DND-41 (cell line): ENCODE measurements around the gene TOMM40.

Experiments
- ATAC-seq: fragments of 200-7000 bp; cut with Tn5 transposase; 3 replicates; pipeline ENCODE4 v1.9.1; 2021; ENCODE audit warnings: low read depth; ENCODE audit not compliant: insufficient read depth
- DNase-seq: peaks from one replicate; pipeline ENCODE4 v3.0.0-alpha.2; 2020
- H2AFZ ChIP-seq: 2 replicates; pipeline ENCODE4 v1.6.0; 2012; ENCODE audit warnings: low read depth, low read length
- H3K27ac ChIP-seq: 2 replicates; pipeline ENCODE4 v1.5.1; 2012; ENCODE audit warnings: low read length, inconsistent platforms
- H3K27me3 ChIP-seq: fragments of 200-600 bp; sonication (generic); 2 replicates; pipeline ENCODE4 v1.6.0; 2012; ENCODE audit warnings: low read length, mild to moderate bottlenecking, inconsistent platforms; ENCODE audit not compliant: insufficient read depth, poor library complexity
- H3K36me3 ChIP-seq: 2 replicates; pipeline ENCODE4 v1.5.1; 2012; ENCODE audit warnings: low read length, inconsistent platforms; ENCODE audit not compliant: insufficient read depth
- H3K4me1 ChIP-seq: 2 replicates; pipeline ENCODE4 v1.5.1; 2012; ENCODE audit warnings: mild to moderate bottlenecking, low read length; ENCODE audit not compliant: insufficient read depth
- H3K4me2 ChIP-seq: 2 replicates; pipeline ENCODE4 v1.6.0; 2012; ENCODE audit warnings: mild to moderate bottlenecking, moderate library complexity, low read length, inconsistent platforms; ENCODE audit not compliant: insufficient read depth
- H3K4me3 ChIP-seq, 2 experiments: fragments of 200-600 bp in 1 of 2; shearing (Covaris generic) in 1 of 2; 2 replicates each; pipeline ENCODE4 v1.5.1; 2012 to 2016; ENCODE audit warnings: inconsistent platforms in 2 of 2, low read length in 2 of 2, mild to moderate bottlenecking in 2 of 2, low read depth in 1 of 2, moderate library complexity in 1 of 2
- H3K79me2 ChIP-seq: 2 replicates; pipeline ENCODE4 v1.6.0; 2012; ENCODE audit warnings: low read length, inconsistent platforms; ENCODE audit not compliant: insufficient read depth
- H3K9ac ChIP-seq: 2 replicates; pipeline ENCODE4 v1.6.0; 2012; ENCODE audit warnings: low read depth, mild to moderate bottlenecking, inconsistent platforms, low read length, moderate library complexity
- H3K9me3 ChIP-seq: 2 replicates; pipeline ENCODE4 v1.5.1; 2012; ENCODE audit warnings: low read length, moderate library complexity, mild to moderate bottlenecking, inconsistent platforms; ENCODE audit not compliant: insufficient read depth, severe bottlenecking
- H4K20me1 ChIP-seq: 2 replicates; pipeline ENCODE4 v1.6.0; 2012; ENCODE audit warnings: low read length; ENCODE audit not compliant: insufficient read depth
- EZH2 ChIP-seq: IDR thresholded peaks from 3 replicates; pipeline ENCODE4 v1.6.1; 2012; ENCODE audit warnings: borderline replicate concordance, low read depth, mild to moderate bottlenecking, moderate library complexity, low read length, inconsistent platforms; ENCODE audit not compliant: severe bottlenecking
- TF ChIP-seq, protein P1 (sequence below): IDR thresholded peaks from 2 replicates; pipeline ENCODE4 v1.5.1; 2012; ENCODE audit warnings: borderline replicate concordance, low read length, moderate library complexity, mild to moderate bottlenecking; ENCODE audit not compliant: poor library complexity, severe bottlenecking; ENCODE audit errors: extremely low read depth

TOMM40 gene

DNA sequence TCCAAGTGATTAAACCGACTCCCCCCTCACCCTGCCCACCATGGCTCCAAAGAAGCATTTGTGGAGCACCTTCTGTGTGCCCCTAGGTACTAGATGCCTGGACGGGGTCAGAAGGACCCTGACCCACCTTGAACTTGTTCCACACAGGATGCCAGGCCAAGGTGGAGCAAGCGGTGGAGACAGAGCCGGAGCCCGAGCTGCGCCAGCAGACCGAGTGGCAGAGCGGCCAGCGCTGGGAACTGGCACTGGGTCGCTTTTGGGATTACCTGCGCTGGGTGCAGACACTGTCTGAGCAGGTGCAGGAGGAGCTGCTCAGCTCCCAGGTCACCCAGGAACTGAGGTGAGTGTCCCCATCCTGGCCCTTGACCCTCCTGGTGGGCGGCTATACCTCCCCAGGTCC is 16.6 kb downstream of the TOMM40 start:
- no peaks in the 10 kb centered on the region for H3K79me2 ChIP-seq

GRCh38 chr19:44908074-44908835 is 17.2 kb downstream of the TOMM40 start:
- H3K27ac ChIP-seq, result no peak overlapping the region
- H4K20me1 ChIP-seq, result peaks cover 10% of the 10 kb centered on the region
- ATAC-seq (no peak), DNase-seq (no peak)
- H3K4me2 ChIP-seq, result no peak overlapping the region
- TF ChIP-seq, protein P1, sequence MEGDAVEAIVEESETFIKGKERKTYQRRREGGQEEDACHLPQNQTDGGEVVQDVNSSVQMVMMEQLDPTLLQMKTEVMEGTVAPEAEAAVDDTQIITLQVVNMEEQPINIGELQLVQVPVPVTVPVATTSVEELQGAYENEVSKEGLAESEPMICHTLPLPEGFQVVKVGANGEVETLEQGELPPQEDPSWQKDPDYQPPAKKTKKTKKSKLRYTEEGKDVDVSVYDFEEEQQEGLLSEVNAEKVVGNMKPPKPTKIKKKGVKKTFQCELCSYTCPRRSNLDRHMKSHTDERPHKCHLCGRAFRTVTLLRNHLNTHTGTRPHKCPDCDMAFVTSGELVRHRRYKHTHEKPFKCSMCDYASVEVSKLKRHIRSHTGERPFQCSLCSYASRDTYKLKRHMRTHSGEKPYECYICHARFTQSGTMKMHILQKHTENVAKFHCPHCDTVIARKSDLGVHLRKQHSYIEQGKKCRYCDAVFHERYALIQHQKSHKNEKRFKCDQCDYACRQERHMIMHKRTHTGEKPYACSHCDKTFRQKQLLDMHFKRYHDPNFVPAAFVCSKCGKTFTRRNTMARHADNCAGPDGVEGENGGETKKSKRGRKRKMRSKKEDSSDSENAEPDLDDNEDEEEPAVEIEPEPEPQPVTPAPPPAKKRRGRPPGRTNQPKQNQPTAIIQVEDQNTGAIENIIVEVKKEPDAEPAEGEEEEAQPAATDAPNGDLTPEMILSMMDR, result no peak
- no peak for TF ChIP-seq EZH2
- H3K9ac ChIP-seq, result no peak overlapping the region
- H3K79me2 ChIP-seq, result no peaks in the 10 kb centered on the region
- H3K4me3 ChIP-seq, result no peak overlapping the region
- H3K36me3 ChIP-seq, result peaks cover 5% of the 10 kb centered on the region; the same call in 1 of the 2 replicates
- H3K4me1 ChIP-seq, result no peaks in the 10 kb centered on the region
- no peaks in the 10 kb centered on the region for H3K27me3 ChIP-seq
- no peak overlapping the region for H2AFZ ChIP-seq
- no peaks in the 10 kb centered on the region for H3K9me3 ChIP-seq

More for the DNA sequence above, 16.6 kb downstream of the TOMM40 start:
- ATAC-seq, result no peak
- Histone ChIP-seq H3K27me3 (no peaks in the 10 kb centered on the region), H3K4me3 (no peak overlapping the region), H2AFZ (no peak overlapping the region), H3K4me2 (no peak overlapping the region), H3K36me3 (peaks cover 12% of the 10 kb centered on the region), H3K4me1 (no peaks in the 10 kb centered on the region), H3K9me3 (no peaks in the 10 kb centered on the region), H4K20me1 (peaks cover 12% of the 10 kb centered on the region), H3K27ac (no peak overlapping the region), H3K9ac (no peak overlapping the region)
- no peak for DNase-seq
- TF ChIP-seq EZH2, result no peak
- TF ChIP-seq, protein P1, result no peak

DNA sequence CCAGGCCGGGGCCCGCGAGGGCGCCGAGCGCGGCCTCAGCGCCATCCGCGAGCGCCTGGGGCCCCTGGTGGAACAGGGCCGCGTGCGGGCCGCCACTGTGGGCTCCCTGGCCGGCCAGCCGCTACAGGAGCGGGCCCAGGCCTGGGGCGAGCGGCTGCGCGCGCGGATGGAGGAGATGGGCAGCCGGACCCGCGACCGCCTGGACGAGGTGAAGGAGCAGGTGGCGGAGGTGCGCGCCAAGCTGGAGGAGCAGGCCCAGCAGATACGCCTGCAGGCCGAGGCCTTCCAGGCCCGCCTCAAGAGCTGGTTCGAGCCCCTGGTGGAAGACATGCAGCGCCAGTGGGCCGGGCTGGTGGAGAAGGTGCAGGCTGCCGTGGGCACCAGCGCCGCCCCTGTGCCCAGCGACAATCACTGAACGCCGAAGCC is 17.8 kb downstream of the TOMM40 start:
- Histone ChIP-seq H2AFZ (no peak overlapping the region), H3K4me1 (no peaks in the 10 kb centered on the region), H3K79me2 (no peaks in the 10 kb centered on the region), H3K27me3 (no peaks in the 10 kb centered on the region), H3K4me2 (no peak overlapping the region), H3K9ac (no peak overlapping the region), H3K27ac (no peak overlapping the region), H4K20me1 (peaks cover 7% of the 10 kb centered on the region), H3K9me3 (no peaks in the 10 kb centered on the region), H3K4me3 (no peak overlapping the region), H3K36me3 (0 out of 2 replicates have a peak, but pooled peaks cover 1% of the 10 kb centered on the region)
- ATAC-seq, result no peak
- no peak for TF ChIP-seq EZH2
- TF ChIP-seq, protein P1, result no peak
- no peak for DNase-seq
